Right lobe of liver (tissue), 6 donors: ENCODE data around the gene URB1. TPM values are rescaled to one million over a fixed set of nuclear protein-coding genes. Genes with fewer than 3 reads are reported as not detected.
A peak's percentile ranks its signal among the peaks of the same experiment; 100 is the strongest.
"Not testable (repeated sequence)": the region's sequence is repeated elsewhere in the genome, so short reads cannot be mapped to it uniquely, and the experiment has no call there.

Experiments
- ATAC-seq, 4 donors: fragments of 200-7000 bp; cut with Tn5 transposase; one replicate each; pipeline ENCODE4 v1.9.1; 2020; ENCODE audit warnings: mild to moderate bottlenecking in 4 of 4, moderate library complexity in 4 of 4
- DNase-seq, 3 donors: peaks; one replicate each; pipeline ENCODE4 v3.0.0-alpha.2; 2020
- H3K27ac ChIP-seq, 3 donors: fragments of 200-600 bp; one replicate each; pipeline ENCODE4 v1.8.0; 2022
- H3K27me3 ChIP-seq, 2 donors: fragments of 200-600 bp; one replicate each; pipeline ENCODE4 v1.8.0; 2022
- H3K36me3 ChIP-seq, 4 donors: fragments of 200-600 bp; sonication (generic) in 1 of 4; one replicate each; pipeline versions ENCODE4 v1.5.1 to v1.8.0; 2017 to 2022; ENCODE audit warnings: control low read depth in 1 of 4
- H3K4me1 ChIP-seq, 4 donors: fragments of 200-600 bp; sonication (generic) in 1 of 4; one replicate each; pipeline versions ENCODE4 v1.5.1 to v1.8.0; 2017 to 2022; ENCODE audit warnings: control low read depth in 1 of 4
- H3K4me3 ChIP-seq, 3 donors: fragments of 200-600 bp; one replicate each; pipeline ENCODE4 v1.8.0; 2022
- H3K9me3 ChIP-seq, 4 donors: fragments of 200-600 bp; sonication (generic) in 1 of 4; one replicate each; pipeline versions ENCODE4 v1.5.1 to v1.8.0; 2017 to 2022; ENCODE audit warnings: control low read depth in 1 of 4
- CTCF ChIP-seq, 4 donors: fragments of 200-600 bp in 3 of 4; fragments of 450-650 bp in 1 of 4; IDR thresholded peaks; one replicate each; pipeline versions ENCODE4 v1.5.1 to v1.8.0; 2016 to 2022; ENCODE audit warnings: antibody characterized with exemption in 4 of 4, mild to moderate bottlenecking in 2 of 4
- POLR2A ChIP-seq: fragments of 450-650 bp; IDR thresholded peaks from one replicate; pipeline ENCODE4 v1.6.1; 2017; ENCODE audit warnings: antibody characterized with exemption, mild to moderate bottlenecking
- WGBS: methylation state at CpG from one replicate; pipeline ENCODE4 v1.1.6; 2018; ENCODE audit warnings: low coverage, low lambda C conversion rate; ENCODE audit not compliant: insufficient coverage; ENCODE audit errors: missing lambda C conversion rate; 5-methylcytosine and 5-hydroxymethylcytosine counted together
- intact Hi-C, 2 donors: fragments of 100-400 bp; cut with DNase I; formaldehyde crosslinking; loops; one replicate each; pipeline versions ENCODE4 v1.11.2 to v1.14.1; 2022
- total RNA-seq, 6 experiments: library from RNA; depleted of rRNA in 2 of 6; stranded (reverse); fragments of >200 nt in 2 of 6; fragmentation: NEBNext Ultra II Directional in 3 of 6; extraction: Animal tissue kit (Norgen Biotek cat#: 25700) in 3 of 6; gene quantifications; one replicate each; pipeline versions ENCODE4 v1.1.0 to v1.2.4, GENCODE V29; 2016 to 2023
- donor health status: DM: no; HTN: yes; CAD: no.
- donor health status: DM: no; HTN: no; CAD: no.
- donor health status: DM: no; HTN: no; CAD: no.
- donor health status: DM: no; HTN: yes; CAD: no.
- donor health status: DM: no; HTN: yes; CAD: no.

Gene URB1
- total RNA-seq, 6 experiments from 2014 or later: 6.3 to 13.6 (median 9.8) TPM

- WGBS: 94% methylated on average over 3 of the region's 5 CpGs
- Histone ChIP-seq H3K27me3 (no peaks in the 10 kb centered on the region), H3K4me3 (no peak overlapping the region), H3K36me3 (peaks cover 0 to 36% (median 15%) of the 10 kb centered on the region in 4 donors), H3K4me1 (no peaks in the 10 kb centered on the region), H3K9me3 (no peaks in the 10 kb centered on the region), H3K27ac (no peak overlapping the region)
- intact Hi-C loops: no loop called here
- ATAC-seq (no peak), DNase-seq (peak in 1 of 3 donors; percentile 29)
- TF ChIP-seq POLR2A: no peak
- no peak for TF ChIP-seq CTCF (IDR thresholded peaks at IDR 0.05)
Measured at GRCh38 chr21:32312326-32312725, 80.5 kb downstream of the URB1 start.

DNA sequence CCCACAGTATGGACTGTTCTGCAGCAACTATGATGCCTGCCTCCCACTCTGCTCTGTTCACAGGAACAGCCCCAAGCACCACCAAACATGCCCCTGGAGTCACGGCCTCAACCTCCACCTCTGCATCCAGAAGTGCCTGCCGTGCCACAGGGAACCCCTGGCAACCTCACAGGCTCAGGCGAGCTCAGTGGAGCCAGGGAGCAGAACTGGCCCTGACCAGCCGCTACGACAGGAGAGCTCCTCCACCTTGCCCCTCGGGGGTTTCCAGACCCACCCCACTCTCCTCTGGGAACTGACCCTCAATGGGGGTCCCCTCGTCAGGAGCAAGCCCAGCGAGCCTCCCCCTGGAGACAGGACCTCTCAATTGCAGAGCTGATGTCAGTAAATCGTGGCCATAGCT is 81.2 kb downstream of the URB1 start:
- TF ChIP-seq POLR2A (no peak), CTCF (IDR thresholded peaks at IDR 0.05) (no peak)
- Histone ChIP-seq H3K9me3 (no peaks in the 10 kb centered on the region), H3K4me1 (no peaks in the 10 kb centered on the region), H3K27me3 (no peaks in the 10 kb centered on the region), H3K27ac (no peak overlapping the region), H3K36me3 (peaks cover 0 to 29% (median 13%) of the 10 kb centered on the region in 4 donors), H3K4me3 (no peak overlapping the region)
- DNase-seq: no peak
- intact Hi-C loops: no loop called here
- peak in 2 of 4 donors; percentile 6 to 12 for ATAC-seq
- WGBS: 100% methylated on average over 1 of the region's 9 CpGs

- 81% methylated on average over 2 of the region's 9 CpGs for WGBS
- H3K27me3 ChIP-seq, intact Hi-C loops, DNase-seq, H3K9me3 ChIP-seq, ATAC-seq, H3K27ac ChIP-seq, H3K4me3 ChIP-seq, H3K4me1 ChIP-seq: not testable (repeated sequence)
- peaks cover 0 to 23% (median 8%) of the 10 kb centered on the region in 4 donors for H3K36me3 ChIP-seq
Measured at GRCh38 chr21:32310976-32311375, 81.8 kb downstream of the URB1 start.

GRCh38 chr21:32309906-32310460 is 82.8 kb downstream of the URB1 start:
- Histone ChIP-seq H3K27me3 (no peaks in the 10 kb centered on the region), H3K27ac (no peak overlapping the region), H3K9me3 (no peaks in the 10 kb centered on the region), H3K4me3 (no peak overlapping the region), H3K36me3 (peaks cover 0 to 16% (median 8%) of the 10 kb centered on the region in 4 donors), H3K4me1 (no peaks in the 10 kb centered on the region)
- no peak for TF ChIP-seq CTCF (IDR thresholded peaks at IDR 0.05)
- no peak for TF ChIP-seq POLR2A
- WGBS: 91% methylated on average over 4 of the region's 7 CpGs
- intact Hi-C loops: no loop called here
- DNase-seq (no peak), ATAC-seq (no peak)

DNA sequence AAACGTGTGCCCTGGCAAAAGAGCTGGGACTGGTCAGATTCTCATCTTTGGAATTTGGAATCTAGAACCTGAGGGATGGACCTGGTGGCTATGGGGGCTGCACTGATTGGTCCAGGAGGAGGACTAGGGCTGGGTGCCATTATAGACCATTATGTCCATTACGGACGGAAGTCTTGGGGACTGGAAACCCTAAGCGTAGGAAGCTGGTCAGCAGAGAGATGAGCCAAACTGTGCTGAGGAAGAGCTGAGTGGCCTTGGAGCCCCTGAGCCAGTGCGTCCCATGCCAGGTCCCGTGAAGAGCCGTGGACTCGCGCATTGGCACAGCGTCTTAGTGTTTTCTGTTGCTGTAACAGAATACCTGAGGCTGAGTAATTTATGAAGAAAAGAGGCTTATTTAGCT is 84.1 kb downstream of the URB1 start:
- WGBS: 60% methylated on average over 1 of the region's 10 CpGs
- Histone ChIP-seq H3K36me3 (peaks cover 0 to 5% (median 2%) of the 10 kb centered on the region in 4 donors), H3K27me3 (no peaks in the 10 kb centered on the region), H3K4me3 (no peak overlapping the region), H3K9me3 (no peaks in the 10 kb centered on the region), H3K27ac (no peak overlapping the region), H3K4me1 (no peaks in the 10 kb centered on the region)
- intact Hi-C loops: no loop called here
- DNase-seq (no peak), ATAC-seq (no peak)
- TF ChIP-seq CTCF (IDR thresholded peaks at IDR 0.05): no peak
- no peak for TF ChIP-seq POLR2A
